GM12801 (cell line): ENCODE data around the gene HMGN5.

Source experiments
- CTCF ChIP-seq: IDR thresholded peaks from one replicate; pipeline ENCODE4 v1.5.1; 2011; ENCODE audit warnings: control low read depth; ENCODE audit not compliant: insufficient read length; ENCODE audit errors: extremely low read depth

Gene HMGN5

GRCh38 chrX:81120258-81120935 is 81.3 kb downstream of the HMGN5 start:
- no peak for TF ChIP-seq CTCF

GRCh38 chrX:81114757-81115156 is 87.0 kb downstream of the HMGN5 start:
- no peak for TF ChIP-seq CTCF

GRCh38 chrX:81110286-81110685 is 91.4 kb downstream of the HMGN5 start:
- no peak for TF ChIP-seq CTCF

GRCh38 chrX:81082649-81083048 is 119.1 kb downstream of the HMGN5 start:
- no peak for TF ChIP-seq CTCF
